CD4-positive, alpha-beta T cell treated with Interleukin-6 at 100 ng/mL for 8 hours (primary cell): Measurements from ENCODE around the gene CRIP2.

ENCODE experiments used
- DNase-seq: peaks from one replicate; pipeline ENCODE4 v3.0.0-alpha.2; 2020; ENCODE audit warnings: mixed read lengths, low spot score

CRIP2 gene

DNA sequence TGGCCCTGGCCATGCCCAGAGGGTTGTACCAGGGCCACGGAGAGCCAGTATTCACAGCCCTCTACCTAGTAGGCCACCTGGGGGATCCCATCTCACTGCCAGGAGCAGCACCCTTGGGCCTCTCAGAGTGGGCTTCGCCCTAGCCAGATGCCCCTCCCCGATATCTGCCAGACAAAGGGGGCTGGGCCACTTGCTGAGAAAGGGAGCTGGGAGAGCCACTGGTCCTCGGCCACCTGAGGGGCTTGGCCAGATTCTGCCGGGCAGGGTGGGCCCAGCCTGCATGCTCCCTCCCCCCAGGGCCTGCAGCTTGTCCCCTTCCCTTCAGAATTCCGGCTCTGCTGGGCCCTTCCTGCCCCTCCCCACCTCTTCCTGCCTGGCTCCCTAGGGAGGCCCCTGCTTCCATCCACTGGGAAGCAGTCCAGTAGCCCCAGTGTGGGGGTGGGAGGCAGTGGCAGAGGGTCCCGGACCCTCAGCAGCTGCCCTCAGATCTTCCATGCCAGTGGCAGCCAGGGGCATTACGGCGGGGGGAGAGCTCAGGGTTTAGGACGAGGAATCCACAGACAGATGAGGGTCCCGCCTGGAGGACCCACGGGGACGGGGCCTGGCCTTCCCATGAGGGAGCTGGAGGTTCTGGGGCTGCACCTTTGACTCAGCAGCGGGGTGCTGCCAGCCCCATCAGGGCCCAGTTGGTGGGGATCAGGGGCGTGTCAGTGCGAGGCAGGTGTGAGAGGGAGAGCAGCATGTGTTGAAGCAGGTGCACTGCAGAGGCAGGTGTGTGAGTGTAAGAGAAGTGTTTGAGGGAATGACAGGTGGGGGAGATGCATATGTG, 2.4 kb downstream of the CRIP2 start:
- no peak for DNase-seq

DNA sequence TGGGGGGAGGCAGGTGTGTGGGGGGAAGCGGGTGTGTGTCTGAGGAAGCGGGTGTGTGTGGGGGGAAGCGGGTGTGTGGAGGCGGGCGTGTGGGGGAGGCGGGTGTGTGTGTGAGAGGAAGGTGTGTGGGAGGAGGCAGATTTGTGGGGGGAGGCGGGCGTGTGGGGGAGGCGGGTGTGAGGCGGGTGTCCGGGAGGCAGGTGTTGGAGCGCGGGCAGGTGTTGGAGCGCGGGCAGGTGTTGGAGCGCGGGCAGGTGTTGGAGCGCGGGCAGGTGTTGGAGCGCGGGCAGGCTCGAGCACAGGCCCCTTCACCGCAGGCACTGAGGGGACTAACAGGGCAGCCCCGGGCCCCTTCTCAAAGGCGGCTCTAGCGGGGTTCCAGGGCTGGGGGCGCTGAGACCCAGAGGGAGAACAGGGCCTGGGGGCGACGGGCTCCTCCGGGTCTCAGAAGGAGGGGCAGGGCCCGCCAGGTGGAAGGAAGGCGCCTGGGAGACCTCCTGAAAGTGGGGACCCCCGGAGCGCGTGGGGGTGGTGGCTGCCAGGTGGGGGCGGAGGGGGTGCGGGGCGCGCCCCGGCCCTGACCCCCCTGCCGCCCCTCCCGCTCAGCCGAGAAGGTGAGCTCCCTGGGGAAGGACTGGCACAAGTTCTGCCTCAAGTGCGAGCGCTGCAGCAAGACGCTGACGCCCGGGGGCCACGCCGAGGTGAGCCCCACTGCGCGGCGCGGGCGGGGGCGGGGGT, 3.2 kb downstream of the CRIP2 start:
- peak; percentile 84 for DNase-seq

DNA sequence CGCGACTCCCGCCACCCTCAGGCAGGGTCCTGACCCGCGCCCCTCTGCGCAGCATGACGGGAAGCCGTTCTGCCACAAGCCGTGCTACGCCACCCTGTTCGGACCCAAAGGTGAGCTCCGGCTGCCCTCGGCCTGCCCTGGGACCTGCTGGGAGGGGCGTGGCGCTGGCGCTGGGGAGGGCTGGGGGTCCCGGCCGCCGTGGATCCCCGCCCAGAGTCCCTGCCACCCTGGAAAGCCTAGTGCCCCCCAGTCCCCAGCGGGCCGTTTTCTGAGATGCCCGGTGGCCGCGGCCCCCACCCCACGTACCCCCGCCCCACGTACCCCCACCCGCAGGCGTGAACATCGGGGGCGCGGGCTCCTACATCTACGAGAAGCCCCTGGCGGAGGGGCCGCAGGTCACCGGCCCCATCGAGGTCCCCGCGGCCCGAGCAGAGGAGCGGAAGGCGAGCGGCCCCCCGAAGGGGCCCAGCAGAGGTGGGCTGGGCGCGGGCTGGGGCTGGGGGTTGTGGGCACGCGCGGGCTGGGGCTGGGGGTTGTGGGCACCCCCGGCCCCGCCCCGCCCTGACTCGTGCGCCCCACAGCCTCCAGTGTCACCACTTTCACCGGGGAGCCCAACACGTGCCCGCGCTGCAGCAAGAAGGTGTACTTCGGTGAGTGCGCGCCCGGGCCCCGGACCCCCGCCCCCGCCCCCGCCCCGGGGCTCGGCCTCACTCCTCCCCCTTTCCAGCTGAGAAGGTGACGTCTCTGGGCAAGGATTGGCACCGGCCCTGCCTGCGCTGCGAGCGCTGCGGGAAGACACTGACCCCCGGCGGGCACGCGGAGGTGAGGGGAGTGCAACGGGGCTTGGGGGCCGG, 4.0 kb downstream of the CRIP2 start:
- DNase-seq: peak; percentile 28

DNA sequence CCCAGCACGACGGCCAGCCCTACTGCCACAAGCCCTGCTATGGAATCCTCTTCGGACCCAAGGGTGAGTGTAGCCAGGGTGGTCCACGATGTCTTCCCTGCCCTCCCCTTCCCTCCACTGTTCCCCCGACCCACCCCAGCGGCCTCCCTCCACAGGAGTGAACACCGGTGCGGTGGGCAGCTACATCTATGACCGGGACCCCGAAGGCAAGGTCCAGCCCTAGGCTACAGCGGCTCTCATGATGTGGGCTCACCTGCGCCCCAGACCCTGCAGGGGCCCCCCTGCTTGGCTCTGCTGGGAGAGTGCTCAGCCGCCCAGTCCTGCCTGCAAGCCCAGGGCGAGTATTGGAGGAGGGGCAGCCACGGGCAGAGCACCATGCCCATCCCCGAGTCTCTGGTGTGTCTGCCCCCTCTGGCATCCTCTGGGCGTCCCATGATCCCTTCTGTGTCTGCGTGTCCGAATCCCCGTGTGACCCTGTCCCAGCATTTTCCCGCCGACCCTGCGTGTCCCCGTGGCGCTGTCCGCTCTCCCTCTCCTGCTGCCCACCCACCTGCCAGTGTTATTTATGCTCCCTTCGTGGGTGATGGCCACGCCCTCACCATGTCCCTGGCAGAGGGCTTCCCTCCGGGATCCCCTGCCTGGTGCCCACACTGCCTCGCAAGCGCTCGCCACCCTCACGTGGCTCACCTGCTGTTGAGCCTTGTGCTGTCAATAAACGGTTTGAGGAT, 5.0 kb downstream of the CRIP2 start:
- DNase-seq: no peak

DNA sequence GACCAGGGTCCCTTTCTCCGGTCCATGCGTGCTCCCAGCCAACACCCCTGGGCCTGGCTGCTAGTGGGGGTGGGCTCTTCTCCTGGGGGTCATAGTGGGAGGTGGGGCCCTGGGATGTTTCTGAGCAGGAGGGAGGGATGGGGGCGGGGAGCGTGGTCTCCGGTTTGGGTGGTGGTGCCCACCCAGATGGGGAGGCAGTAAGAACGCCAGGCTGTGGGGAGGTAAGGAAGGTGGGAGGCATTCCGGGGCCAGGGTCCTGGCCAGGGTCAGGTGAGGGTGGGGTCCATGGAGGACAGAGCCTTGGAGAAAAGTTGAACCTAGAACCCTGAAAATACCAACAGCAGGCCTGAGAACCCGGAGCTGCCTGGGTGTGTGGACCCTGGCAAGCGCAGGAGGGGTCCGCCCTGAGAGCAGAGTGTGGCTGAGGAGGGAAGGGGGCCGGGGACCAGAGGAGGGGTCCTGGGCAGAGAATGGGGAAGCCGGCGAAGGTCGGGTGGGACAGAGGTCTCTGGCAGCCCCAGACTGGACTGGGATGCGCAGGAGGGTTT, 5.7 kb downstream of the CRIP2 start:
- DNase-seq: no peak

DNA sequence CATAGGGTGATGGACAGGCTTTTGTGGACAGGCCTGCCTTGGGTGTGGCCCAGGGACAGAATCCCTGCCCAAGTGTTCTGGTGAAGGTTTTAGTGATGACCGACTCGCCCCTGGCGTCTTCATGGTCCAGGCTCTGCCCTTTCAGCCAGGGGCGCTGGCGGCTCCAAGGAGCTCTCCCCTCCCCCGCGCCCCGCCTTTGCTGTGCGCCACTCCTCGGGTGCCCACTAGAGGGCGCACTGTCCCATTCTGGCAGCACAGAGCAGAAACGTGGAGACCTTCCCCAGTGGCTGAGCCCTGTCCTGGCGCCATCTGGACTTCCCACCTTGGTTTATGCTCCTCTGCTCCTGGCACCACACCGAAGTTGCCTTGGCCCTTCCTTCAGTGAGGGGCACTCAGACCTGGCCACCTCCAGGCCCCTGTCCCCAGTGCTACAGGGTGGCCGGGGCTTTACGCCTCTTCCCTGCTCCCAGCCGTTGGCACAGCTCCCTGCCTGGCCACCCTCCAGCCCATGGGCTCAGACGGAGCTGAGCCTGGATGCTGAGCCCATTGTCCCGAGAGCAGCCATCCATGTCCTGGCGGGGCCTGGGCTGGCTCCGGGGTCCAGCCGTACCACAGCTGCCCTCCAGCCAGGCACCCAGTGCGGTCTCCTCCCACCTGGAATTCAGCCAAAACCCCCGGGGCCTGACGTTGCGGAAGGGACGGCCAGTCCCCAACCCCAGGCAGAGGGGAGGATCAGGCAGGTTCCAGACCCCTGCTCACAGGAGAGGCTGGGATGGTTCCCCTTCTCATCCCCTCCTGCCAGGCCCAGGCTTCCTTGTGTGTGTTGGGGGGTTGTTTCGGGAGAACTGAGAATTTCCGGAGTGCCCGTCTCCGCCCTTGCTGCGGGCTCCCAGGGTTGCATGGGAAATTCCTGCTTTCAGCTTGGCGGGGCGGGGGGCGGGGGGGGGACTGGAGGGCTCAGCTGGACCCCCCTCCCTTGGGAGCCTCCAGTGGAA, 6.5 kb downstream of the CRIP2 start:
- peak; percentile 85 for DNase-seq

DNA sequence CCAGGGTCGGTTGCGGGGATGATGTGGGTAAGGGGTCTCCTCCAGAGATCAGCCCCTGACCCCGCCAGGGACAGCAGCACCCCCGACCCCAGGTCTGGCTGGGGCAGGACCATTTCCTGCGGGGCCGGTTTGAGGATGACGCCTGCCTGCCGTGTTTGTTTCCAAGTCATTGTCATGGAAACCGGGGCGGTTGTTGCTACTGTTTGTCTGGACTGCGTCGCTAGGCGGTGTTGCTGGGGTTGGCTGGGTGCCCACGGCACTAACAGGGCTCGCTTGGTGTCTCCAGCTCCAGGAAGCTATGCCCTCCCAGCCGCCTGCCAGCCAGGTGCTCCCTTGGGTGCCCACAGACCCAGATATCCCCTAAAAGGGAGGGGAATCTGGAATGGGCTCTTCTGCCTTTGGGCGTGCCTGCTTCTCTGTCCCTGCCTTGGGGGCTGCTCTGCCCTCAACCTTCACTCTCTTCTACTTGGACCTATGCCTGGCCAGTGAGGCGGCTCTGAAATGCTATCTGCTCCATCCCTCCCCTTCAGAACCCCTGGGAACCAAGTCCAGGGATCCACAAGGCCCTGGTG, 7.4 kb downstream of the CRIP2 start:
- DNase-seq: peak; percentile 96

DNA sequence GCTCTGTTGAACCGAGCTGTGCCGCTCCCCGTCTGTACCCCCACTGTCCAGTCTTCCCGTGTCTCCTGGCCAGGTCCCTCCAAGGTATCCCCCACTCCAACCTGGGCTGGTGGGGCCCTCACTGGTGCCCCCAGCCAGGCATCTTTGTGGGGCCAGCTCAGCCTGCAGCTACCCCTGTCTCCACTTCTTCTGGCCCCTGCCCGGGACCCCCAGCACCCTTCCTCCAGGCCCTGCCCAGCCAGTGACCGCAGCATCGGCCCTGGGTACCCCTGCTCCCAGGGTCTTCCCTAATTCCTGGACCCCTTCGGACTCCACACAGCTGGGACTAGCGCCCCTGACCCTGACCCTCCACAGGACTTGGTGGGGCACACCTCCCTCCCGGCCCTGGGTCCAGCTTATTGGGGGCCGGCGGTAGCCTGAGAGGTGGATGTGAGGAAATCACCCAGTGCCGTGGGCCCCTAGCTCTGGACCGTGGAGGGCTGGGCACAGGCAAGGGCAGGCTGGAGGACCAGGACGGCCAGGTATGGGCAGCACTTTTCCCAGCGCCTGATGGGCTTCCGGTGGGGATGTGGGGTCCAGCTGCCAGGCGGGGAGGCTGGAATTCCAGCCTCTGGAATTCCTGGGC, 8.0 kb downstream of the CRIP2 start:
- DNase-seq: no peak

DNA sequence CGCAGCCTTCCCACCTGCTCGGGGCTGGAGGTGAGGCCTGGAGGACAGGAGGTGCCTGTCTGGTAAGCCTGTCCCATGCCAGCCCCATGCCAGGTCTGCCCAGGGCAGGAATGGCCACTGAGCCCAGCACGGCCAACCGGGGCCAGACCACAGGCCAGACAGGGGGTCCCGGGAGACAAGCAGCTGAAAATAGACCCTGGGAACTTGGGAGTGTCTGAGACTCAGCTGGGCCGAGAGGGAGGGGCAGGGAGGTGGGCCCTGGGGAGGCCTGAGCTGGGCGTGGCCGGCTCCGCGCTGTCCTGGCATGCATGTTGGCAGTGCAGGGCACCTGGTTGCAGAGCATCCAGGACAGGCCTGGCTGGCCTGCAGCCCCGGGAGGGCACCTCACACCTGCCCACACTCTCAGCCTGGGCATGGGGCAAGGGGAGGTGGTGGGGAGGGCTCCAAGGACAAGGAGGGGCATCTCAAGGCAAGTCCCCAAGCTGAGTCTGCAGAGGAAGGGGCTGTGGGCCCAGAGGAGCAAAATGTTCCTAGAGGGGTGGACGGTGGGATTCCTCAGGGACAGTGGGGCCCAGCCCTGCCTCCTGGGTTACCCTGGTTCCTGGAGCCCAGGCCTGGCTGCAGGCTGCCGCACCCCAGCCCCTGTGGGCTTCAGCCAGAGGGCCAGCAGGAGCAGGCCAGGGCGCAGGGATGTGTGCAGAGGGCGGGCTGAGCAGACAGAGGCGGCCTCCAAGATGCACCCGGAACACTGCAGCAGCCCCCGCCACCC, 8.9 kb downstream of the CRIP2 start:
- no peak for DNase-seq

DNA sequence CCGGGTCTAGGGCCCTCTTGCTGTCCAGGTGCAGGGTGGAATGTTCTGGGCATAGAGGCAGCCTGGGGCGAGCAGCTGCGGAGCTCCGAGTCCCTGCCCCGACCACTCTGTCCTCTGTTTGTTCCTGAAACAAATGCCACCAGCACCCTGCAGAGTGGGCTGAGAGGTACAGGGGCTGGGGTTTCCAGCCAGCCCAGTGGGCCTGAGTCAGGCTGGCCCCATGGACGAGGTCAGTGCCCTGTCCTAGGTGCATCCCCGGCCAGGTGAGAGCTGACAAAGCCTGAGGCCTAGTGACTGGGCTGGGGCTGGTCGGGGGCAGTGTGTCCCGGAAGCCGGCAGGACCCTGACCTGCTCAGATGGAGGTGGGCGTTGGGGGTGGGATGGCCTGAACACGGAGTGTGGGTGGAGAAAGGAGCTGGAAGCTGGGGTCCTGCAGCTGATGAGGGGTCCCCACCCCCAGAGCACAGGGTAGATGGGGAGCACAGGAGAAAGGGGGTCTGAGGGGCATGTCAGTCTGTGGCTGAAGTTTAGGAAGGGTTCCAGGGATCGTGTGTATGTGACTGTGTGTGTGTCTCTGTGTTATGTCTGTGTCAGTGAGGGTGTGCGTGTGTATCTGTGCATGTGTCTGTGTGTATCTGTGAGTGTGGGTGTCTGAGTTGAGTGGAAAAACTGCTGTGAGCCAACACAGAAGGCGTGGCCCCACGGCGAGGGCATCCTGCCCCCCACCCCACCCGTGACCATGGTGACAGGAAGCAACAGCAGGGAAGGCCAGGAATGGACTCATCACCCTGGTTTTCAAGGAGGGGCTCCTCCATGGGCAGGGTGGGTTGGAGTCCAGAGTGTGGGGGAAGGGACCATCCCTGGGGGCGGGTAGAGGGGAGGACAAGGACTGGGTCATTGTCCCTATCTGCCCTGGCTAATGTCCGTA, 9.7 kb downstream of the CRIP2 start:
- peak; percentile 61 for DNase-seq

DNA sequence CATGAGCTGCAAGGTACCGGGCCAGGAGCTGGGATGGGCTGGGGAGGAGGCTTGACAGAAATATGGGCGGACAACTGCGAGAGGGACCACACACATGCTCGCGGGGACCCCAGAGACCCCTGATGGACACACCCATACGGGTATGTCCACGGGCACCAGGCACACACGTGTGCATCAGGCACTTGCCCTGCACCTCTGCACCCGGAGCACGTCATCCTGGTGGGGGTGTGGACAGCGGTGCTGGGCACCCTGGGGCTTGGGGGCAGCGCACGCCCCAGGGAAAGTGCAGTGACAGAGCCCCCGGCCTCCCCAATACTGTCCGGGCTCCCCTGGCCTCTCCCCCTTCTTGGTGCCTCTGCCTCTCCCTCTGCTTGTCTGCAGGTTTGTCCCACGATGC, 10.4 kb downstream of the CRIP2 start:
- DNase-seq: no peak

DNA sequence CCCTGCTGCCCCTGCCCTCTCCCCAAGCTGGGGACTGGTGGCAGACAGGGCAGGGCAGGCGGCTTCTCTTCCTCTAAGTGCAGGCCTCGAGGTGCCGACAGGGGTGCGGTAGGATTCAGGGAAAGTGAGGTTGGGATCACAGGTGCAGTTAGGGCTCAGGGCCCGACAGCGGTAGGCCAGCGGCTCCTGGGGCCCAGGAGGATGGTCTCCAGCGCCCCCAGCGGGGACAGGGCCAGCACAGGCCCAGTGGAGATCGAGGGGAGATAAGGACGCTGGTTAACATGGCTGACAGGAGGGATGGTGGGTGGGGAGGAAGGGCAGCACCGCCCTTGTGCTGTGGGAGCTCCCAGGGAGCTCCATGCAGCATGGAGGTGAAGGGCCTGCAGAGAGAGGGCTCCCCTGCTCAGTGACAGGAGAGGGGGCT, 11.1 kb downstream of the CRIP2 start:
- peak; percentile 61 for DNase-seq

DNA sequence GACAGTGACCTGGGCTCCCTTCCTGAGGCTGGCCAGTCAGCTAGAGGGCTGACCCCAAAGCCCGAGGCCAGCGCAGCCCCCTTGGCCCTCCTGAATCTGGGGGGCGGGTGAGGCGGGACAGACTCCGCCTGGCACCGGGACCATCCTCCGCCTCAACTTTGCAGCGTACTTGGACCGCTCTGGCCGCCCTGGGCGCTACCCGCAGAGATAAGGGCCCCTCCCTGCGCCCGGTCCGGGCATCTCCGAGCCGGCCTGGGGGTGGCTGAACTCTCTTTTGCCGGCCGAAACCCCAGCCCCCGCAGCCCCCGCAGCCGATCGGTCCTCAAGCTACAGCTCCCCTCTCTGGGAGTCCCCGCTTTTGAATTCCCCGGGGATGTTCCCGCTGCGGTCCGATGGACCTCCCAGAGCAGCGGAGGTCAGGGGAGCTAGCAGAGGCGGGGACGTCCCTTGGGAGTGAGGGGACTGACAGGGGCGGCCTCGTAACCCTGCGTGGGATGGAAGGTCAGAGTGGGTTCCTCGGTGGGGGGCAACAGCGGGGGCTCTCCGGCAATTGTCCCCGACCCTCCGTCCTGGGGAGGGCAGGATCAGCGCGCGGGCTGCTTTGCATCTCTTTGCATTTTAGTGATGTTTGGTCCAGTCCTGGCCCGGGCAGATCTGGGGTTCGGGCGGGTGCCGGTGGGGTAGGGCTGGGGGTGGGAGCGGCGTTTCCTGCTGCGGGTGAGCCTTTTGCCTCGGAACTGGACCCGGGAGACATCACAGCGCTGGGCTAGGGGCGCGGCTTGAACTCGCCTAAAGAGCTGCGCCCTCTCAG, 11.7 kb downstream of the CRIP2 start, which contains the start of gene CRIP1:
CRIP1 (plus strand) TSS at position 724 of the 811 bp plus-strand sequence. CDS start 374 bp downstream, outside the sequence.
- no peak for DNase-seq

DNA sequence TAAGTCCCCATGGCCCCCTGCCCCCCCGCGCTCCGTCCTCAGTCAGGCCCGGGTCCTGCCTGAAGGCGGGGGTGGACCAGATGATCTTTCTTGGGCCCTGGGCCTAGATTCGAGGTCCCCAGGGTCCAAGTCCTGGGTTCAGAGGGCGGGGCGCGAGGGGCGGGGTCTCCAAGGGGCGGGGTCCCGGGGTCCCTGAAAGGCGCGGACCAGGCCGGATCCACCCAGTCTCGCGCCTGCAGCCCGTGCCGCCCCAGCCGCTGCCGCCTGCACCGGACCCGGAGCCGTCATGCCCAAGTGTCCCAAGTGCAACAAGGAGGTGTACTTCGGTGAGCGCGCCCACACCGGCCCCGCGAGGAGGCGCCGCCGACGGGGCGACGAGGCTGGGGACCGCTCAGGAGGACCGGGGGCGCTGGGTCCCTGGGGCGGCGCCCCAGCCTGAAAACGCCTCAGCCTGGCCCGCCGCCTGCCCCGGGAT, 12.4 kb downstream of the CRIP2 start:
- peak; percentile 56 for DNase-seq

DNA sequence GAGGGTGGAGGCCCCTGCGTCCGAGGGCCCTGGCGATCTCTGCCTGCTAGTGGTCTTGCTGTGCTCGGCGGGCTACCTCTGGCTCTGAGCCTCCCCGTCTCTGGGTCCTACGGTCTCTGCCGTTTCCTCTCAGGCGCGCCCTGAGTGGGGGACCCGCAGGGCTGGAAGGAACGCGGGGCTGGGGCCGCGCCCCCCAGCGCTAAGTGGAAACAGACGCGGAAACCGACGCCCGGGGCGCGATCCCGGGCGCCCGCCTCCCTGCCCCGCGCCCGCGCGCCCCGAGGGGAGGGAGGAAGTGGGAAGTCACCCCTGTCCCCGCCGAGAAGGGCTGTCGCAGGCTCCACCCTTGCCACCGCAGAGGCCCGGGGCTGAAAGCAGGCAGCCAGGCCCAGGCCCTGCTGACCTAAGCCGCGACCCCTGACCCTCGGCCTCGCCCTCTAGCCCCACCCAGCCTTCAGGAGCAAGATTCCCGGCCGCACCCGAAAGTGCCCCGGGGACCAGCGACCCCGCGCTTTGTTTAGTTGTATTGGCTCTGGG, 12.9 kb downstream of the CRIP2 start:
- peak; percentile 75 for DNase-seq
